ENCODE data around the gene KLK14.

Gene KLK14

DNA sequence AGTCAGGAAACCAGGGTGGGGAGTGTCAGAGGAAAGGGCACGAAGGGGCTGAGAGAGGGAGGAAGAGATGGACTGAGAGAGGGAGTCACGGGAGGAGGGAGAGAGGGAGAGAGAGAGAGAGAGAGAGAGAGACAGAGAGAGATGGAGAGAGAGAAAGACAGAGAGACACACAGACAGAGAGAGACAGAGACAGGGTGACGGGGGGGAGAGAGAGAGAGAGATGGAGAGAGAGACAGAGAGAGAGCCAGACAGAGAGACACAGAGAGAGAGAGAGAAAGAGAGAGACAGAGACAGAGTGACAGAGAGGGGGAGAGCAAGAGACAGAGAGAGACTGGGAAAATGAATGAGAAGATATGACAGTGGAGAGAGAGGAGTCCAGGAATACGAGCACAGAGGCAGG lies 494 bp upstream of the KLK14 start:
- Histone ChIP-seq H3K27me3 (replicated peaks) (no peaks in the 10 kb centered on the region), H3K4me3 (ENCODE audit: low read depth, low read length) (no peak overlapping the region), H3K27ac (no peak overlapping the region), H3K36me3 (replicated peaks) (no peaks in the 10 kb centered on the region)
- in situ Hi-C loops (cut with HindIII; ENCODE audit: low pct_ligation_motif_present, low sequenced_read_pairs), result no loop called here
- TF ChIP-seq, protein P1, sequence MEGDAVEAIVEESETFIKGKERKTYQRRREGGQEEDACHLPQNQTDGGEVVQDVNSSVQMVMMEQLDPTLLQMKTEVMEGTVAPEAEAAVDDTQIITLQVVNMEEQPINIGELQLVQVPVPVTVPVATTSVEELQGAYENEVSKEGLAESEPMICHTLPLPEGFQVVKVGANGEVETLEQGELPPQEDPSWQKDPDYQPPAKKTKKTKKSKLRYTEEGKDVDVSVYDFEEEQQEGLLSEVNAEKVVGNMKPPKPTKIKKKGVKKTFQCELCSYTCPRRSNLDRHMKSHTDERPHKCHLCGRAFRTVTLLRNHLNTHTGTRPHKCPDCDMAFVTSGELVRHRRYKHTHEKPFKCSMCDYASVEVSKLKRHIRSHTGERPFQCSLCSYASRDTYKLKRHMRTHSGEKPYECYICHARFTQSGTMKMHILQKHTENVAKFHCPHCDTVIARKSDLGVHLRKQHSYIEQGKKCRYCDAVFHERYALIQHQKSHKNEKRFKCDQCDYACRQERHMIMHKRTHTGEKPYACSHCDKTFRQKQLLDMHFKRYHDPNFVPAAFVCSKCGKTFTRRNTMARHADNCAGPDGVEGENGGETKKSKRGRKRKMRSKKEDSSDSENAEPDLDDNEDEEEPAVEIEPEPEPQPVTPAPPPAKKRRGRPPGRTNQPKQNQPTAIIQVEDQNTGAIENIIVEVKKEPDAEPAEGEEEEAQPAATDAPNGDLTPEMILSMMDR (IDR thresholded peaks at IDR 0.05; ENCODE audit: low read depth, low read length, missing control alignments), result no peak
- no peak for DNase-seq

DNA sequence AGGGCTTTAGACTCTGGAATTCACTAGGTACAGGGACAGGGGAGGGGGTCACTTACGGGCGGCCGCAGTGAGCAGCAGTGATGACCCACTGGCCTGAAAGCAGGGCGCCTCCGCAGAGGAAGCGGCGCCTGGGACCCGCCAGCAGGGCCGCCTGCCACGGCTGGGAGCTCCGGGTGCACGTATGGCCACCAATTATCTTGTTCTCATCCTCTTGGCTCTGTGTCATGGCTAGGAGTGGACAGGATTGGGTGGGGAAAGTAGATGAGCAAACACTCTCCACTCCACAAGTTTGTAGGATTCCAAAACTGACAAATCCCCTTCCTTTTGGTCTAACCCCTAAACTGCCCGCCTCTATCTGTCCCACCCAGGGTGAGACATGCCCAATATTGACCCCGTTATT lies 1.2 kb downstream of the KLK14 start:
- Histone ChIP-seq H3K36me3 (replicated peaks) (no peaks in the 10 kb centered on the region), H3K4me3 (ENCODE audit: low read depth, low read length) (no peak overlapping the region), H3K27ac (no peak overlapping the region), H3K27me3 (replicated peaks) (no peaks in the 10 kb centered on the region)
- TF ChIP-seq, protein P1 (IDR thresholded peaks at IDR 0.05; ENCODE audit: low read depth, low read length, missing control alignments), result no peak
- no peak for DNase-seq
- in situ Hi-C loops (cut with HindIII; ENCODE audit: low pct_ligation_motif_present, low sequenced_read_pairs), result no loop called here

DNA sequence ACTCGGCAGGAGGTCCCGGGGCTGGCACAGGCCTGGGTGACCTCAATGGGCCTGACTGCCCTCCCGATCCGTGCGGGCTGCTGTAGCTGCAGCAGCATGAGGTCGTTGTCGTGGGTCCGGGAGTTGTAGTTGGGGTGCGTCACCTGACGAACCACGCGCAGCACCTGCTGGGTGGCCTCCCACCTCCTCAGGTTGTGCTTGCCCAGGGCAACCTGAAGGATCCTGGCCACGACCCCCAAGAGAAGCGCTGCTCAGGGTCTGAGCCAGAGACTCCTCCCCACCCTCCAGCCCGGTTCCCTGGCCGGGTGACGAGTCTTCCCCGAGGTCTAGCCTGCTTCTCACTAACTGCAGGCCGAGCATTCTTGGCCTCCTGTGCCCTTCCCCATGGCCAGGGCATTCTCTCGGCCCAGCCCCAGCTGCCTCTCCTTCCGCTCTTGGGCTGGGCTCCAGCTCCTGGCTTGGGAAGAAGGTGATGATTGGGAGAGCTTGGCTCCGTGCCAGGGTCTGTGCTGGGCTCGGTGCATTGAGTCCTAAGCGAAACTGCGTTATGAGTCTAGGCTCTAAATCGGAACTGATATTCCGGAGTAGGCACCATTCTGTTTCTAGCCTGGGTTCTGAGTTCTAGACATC lies 3.1 kb downstream of the KLK14 start:
- TF ChIP-seq, protein P1 (IDR thresholded peaks at IDR 0.05; ENCODE audit: low read depth, low read length, missing control alignments), result no peak
- H3K27me3 ChIP-seq (replicated peaks), result no peaks in the 10 kb centered on the region

DNA sequence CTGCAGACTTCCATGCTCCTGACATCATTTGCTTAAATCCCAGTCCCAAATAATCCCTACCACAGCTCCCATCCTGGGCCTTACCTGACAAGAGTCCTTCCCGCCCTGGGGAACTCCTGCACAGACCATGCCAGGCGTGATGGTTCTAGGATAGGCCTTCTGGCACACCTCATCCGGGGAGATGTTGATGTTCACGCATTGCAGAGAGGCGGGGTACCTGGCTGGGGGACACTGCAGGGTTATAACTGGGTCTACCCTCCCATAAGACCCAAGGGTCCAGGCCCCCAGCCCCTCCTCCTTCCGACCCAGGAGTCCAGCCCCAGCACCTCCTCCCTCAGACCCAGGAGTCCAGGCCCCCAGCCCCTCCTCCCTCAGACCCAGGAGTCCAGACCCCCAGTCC lies 4.0 kb downstream of the KLK14 start:
- TF ChIP-seq, protein P1 (IDR thresholded peaks at IDR 0.05; ENCODE audit: low read depth, low read length, missing control alignments), result no peak
- Histone ChIP-seq H3K27me3 (replicated peaks) (no peaks in the 10 kb centered on the region), H3K36me3 (replicated peaks) (no peaks in the 10 kb centered on the region), H3K4me3 (ENCODE audit: low read depth, low read length) (no peak overlapping the region), H3K27ac (no peak overlapping the region)
- in situ Hi-C loops (cut with HindIII; ENCODE audit: low pct_ligation_motif_present, low sequenced_read_pairs), result no loop called here
- no peak for DNase-seq

More for the DNA sequence above, 3.1 kb downstream of the KLK14 start:
- in situ Hi-C loops (cut with HindIII; ENCODE audit: low pct_ligation_motif_present, low sequenced_read_pairs), result no loop called here
- no peaks in the 10 kb centered on the region for H3K36me3 ChIP-seq (replicated peaks)
- no peak for DNase-seq
- H3K4me3 ChIP-seq (ENCODE audit: low read depth, low read length), result no peak overlapping the region
- no peak overlapping the region for H3K27ac ChIP-seq

DNA sequence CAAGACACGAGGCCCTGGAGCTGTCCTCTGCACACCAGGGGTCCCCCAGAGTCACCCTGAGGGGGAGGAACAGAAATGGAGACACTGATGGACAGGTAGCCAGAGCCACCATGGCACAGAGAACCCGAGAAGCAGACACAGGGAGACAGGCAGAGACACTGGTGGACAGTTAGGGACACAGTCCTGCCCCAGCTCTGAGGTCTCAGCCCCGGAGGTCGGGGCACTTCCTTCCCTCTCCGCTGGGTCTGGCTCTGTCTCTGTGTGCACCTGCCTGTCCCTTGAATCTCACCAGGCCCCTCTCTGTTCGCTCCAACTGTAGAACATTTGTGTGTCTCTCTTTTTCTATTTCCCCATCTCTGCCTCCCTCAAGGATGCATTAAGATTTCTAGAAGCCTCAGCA lies 4.6 kb downstream of the KLK14 start:
- no peak for DNase-seq
- Histone ChIP-seq H3K36me3 (replicated peaks) (no peaks in the 10 kb centered on the region), H3K27me3 (replicated peaks) (no peaks in the 10 kb centered on the region), H3K27ac (no peak overlapping the region), H3K4me3 (ENCODE audit: low read depth, low read length) (no peak overlapping the region)
- in situ Hi-C loops (cut with HindIII; ENCODE audit: low pct_ligation_motif_present, low sequenced_read_pairs), result no loop called here
- TF ChIP-seq, protein P1 (IDR thresholded peaks at IDR 0.05; ENCODE audit: low read depth, low read length, missing control alignments), result no peak

DNA sequence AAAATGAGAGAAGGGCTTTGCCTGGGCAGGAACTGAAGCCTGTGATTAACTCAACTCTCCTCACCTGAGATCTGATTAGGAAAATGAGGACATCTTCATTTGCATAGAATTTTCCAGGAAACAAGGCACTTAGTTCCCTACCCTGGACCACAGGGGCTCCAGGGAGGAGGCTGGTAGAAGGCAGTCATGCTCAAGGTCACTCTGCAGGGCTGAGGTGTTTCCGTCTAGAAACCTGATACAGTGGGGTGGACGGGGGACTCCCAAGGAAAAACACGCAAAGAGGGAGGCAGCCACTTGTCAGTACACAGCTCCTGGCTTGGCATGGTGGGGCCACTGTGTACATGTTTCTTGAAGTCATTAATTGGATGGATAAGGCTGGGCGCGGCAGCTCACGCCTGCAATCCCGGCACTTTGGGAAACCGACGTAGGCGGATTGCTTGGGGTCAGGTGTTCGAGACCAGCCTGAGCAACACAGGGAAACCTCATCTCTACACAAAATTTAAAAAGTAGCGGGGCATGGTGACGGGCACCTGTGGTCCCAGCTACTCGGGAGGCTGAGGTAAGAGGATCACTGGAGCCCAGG lies 6.0 kb downstream of the KLK14 start:
- no peak overlapping the region for H3K27ac ChIP-seq
- H3K4me3 ChIP-seq (ENCODE audit: low read depth, low read length), result no peak overlapping the region
- TF ChIP-seq, protein P1 (IDR thresholded peaks at IDR 0.05; ENCODE audit: low read depth, low read length, missing control alignments), result no peak
- DNase-seq, result no peak
- no peaks in the 10 kb centered on the region for H3K27me3 ChIP-seq (replicated peaks)
- no peaks in the 10 kb centered on the region for H3K36me3 ChIP-seq (replicated peaks)
- in situ Hi-C loops (cut with HindIII; ENCODE audit: low pct_ligation_motif_present, low sequenced_read_pairs), result no loop called here
